Transverse colon (tissue), 4 donors: ENCODE results near the gene KIAA1958.

Experiments used
- CTCF ChIP-seq, 5 experiments: fragments of 200-600 bp in 3 of 5; fragments of 450-650 bp in 2 of 5; sonication (generic) in 3 of 5; IDR thresholded peaks; 1 replicate in 2 of 5; 2 replicates in 3 of 5; pipeline ENCODE4 v1.5.1; 2016 to 2017; ENCODE audit warnings: antibody characterized with exemption in 5 of 5, inconsistent platforms in 3 of 5, mild to moderate bottlenecking in 2 of 5, moderate library complexity in 1 of 5
- EP300 ChIP-seq: sonication (generic); formaldehyde crosslinking; IDR thresholded peaks from one replicate; pipeline ENCODE4 v1.6.1; 2017; ENCODE audit warnings: antibody characterized with exemption, low read depth
- POLR2A ChIP-seq: fragments of 450-650 bp; IDR thresholded peaks from one replicate; pipeline ENCODE4 v1.6.1; 2016; ENCODE audit warnings: antibody characterized with exemption, mild to moderate bottlenecking, moderate library complexity
- POLR2AphosphoS5 ChIP-seq, 3 donors: sonication (generic); formaldehyde crosslinking; IDR thresholded peaks; one replicate each; pipeline ENCODE4 v1.6.1; 2016; ENCODE audit warnings: antibody characterized with exemption in 3 of 3

- TF ChIP-seq CTCF (IDR thresholded peaks at IDR 0.05) = no peak
- no peak for TF ChIP-seq EP300
- no peak for TF ChIP-seq POLR2A
- TF ChIP-seq POLR2AphosphoS5 (IDR thresholded peaks at IDR 0.05) = no peak
Observed at GRCh38 chr9:112647596-112647995, 161.0 kb downstream of the KIAA1958 start.
